ENCODE measurements around the gene AOPEP. TPM values are rescaled to one million over a fixed set of nuclear protein-coding genes. Genes with fewer than 3 reads are reported as not detected.

Gene AOPEP
- total RNA-seq, 1 experiment from 2014 or later: 15.0 TPM

DNA sequence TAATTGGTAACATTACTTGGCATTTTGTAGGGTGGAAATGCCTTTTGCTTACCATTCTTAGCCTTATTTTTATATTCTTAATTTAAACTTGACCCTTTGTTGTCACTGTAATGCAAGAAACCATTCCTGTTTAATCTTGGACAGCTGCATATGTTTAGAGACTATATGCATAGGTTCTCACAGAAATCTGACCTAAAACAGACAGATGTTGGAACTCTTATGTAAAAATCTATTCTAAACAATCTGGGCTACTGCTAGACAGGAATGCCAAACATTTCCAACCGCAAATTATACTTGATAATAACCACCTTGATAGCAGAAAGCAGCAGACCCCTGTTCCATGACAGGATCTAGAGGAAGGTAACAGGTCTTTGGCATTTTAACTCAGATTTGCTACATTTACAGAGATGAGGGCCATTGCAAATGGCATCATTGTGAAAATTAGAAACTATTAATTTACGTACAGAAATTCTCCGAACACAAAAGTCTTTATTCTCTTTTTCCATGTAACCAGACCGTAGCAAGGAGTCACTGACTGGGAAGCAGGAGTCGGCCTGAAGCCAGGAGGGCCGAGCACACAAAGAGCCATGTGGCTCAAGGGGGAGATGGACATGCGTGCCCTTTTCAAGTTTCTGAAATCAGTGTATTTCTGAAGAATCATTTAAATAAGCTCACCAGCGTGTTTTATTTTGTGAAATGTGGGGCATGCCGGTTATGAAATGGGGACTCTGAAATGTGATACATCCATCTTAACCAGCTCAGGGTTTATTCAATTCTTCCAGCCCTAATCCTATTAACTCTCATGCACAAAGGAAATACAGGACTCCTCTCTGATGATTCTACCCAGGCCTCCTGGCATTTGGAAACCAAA lies 139.3 kb downstream of the AOPEP start:
- Histone ChIP-seq H3K14ac (ENCODE audit: insufficient read depth, low read length) (no peak overlapping the region), H3K9ac (ENCODE audit: extremely low read depth, insufficient read length, low read length) (no peak overlapping the region), H2BK120ac (ENCODE audit: low read depth, low read length, poor library complexity, severe bottlenecking) (no peak overlapping the region), H3K56ac (ENCODE audit: insufficient read length, low read depth, low read length) (no peak overlapping the region), H3K9me3 (ENCODE audit: control insufficient read depth, low read depth, low read length) (no peaks in the 10 kb centered on the region), H3K18ac (ENCODE audit: insufficient read length, low read depth, low read length) (no peak overlapping the region), H4K20me1 (ENCODE audit: control insufficient read depth, insufficient read depth, insufficient read length) (no peaks in the 10 kb centered on the region), H3K4ac (ENCODE audit: low read depth, low read length) (no peak overlapping the region), H2BK12ac (ENCODE audit: insufficient read length, low read depth, low read length) (no peak overlapping the region), H2AFZ (ENCODE audit: low read length) (no peak overlapping the region), H3K27me3 (ENCODE audit: insufficient read depth, low read length) (no peaks in the 10 kb centered on the region), H2BK5ac (ENCODE audit: insufficient read length, low read length) (no peak overlapping the region), H2BK20ac (ENCODE audit: low read depth, low read length, poor library complexity, severe bottlenecking) (no peak overlapping the region), H4K5ac (ENCODE audit: insufficient read length, low read depth, low read length) (no peak overlapping the region), H3K23me2 (ENCODE audit: insufficient read length, low read depth, low read length, poor library complexity, severe bottlenecking) (no peaks in the 10 kb centered on the region), H4K8ac (replicated peaks; ENCODE audit: insufficient read length, low read depth, low read length) (no peak overlapping the region), H3T11ph (ENCODE audit: low read length) (no peak overlapping the region), H3K4me1 (ENCODE audit: insufficient read depth, low read length) (peaks cover 5% of the 10 kb centered on the region), H3K27ac (ENCODE audit: insufficient read length, low read depth, low read length) (no peak overlapping the region), H3K23ac (ENCODE audit: insufficient read length, low read depth, low read length) (no peak overlapping the region), H3K4me2 (ENCODE audit: insufficient read depth, insufficient read length, low read length) (no peak overlapping the region), H4K91ac (ENCODE audit: insufficient read length, low read depth, low read length) (no peak overlapping the region), H3K79me1 (ENCODE audit: insufficient read depth, low read depth, low read length, poor library complexity, severe bottlenecking) (no peaks in the 10 kb centered on the region), H2BK15ac (ENCODE audit: low read depth, low read length) (no peak overlapping the region), H2AK5ac (ENCODE audit: insufficient read length, low read length) (no peak overlapping the region), H3K79me2 (ENCODE audit: insufficient read depth, low read length) (no peaks in the 10 kb centered on the region)
- DNase-seq: no peak
- TF ChIP-seq, protein P1, sequence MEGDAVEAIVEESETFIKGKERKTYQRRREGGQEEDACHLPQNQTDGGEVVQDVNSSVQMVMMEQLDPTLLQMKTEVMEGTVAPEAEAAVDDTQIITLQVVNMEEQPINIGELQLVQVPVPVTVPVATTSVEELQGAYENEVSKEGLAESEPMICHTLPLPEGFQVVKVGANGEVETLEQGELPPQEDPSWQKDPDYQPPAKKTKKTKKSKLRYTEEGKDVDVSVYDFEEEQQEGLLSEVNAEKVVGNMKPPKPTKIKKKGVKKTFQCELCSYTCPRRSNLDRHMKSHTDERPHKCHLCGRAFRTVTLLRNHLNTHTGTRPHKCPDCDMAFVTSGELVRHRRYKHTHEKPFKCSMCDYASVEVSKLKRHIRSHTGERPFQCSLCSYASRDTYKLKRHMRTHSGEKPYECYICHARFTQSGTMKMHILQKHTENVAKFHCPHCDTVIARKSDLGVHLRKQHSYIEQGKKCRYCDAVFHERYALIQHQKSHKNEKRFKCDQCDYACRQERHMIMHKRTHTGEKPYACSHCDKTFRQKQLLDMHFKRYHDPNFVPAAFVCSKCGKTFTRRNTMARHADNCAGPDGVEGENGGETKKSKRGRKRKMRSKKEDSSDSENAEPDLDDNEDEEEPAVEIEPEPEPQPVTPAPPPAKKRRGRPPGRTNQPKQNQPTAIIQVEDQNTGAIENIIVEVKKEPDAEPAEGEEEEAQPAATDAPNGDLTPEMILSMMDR (conservative IDR thresholded peaks at IDR 0.05): no peak
- Mint-ChIP-seq H3K9me3 (no peaks in the 10 kb centered on the region), H3K4me3 (no peak overlapping the region), H3K27ac (peak overlapping the region; percentile 24 to 44 (median 27); a peak in 3 of 7 replicates), H3K36me3 (ENCODE audit: insufficient read depth in 1 of 3, low read depth in 3 of 3) (no peaks in the 10 kb centered on the region), H3K27me3 (ENCODE audit: low read depth) (peaks cover under 1% of the 10 kb centered on the region; the same call in 1 of the 2 replicates), H3K4me1 (peaks cover 18 to 27% of the 10 kb centered on the region in 2 experiments)
- WGBS (ENCODE audit: extremely low coverage, insufficient read length, low lambda C conversion rate): no CpG with 5 or more reads among the region's 9 CpGs
